ENCODE results near the gene EGLN1.

EGLN1 gene

GRCh38 chr1:231322880-231323530 lies 99.1 kb downstream of the EGLN1 start (continued):
- TF ChIP-seq YY1 (tag by site-specific recombination; IDR thresholded peaks at IDR 0.05) = no peak

- H3K27ac ChIP-seq (ENCODE audit: extremely low read depth, low read depth, low read length) = no peak overlapping the region
- H3K36me3 ChIP-seq (ENCODE audit: control insufficient read depth in 2 of 2, insufficient read depth in 1 of 2, low read length in 2 of 2) = no peaks in the 10 kb centered on the region
- ChIA-PET POLR2A (interaction anchor here (2.8 kb wide), 1 partner anchor 19 kb away, joined by 16 read pairs; the partner anchor contains the start of genes EXOC8 and SPRTN), CTCF (no interaction called here)
- no peaks in the 10 kb centered on the region for H3K4me1 ChIP-seq (ENCODE audit: control insufficient read depth, insufficient read depth, low read length)
- no peak overlapping the region for H3K4me3 ChIP-seq (ENCODE audit: low read depth, low read length)
- no peaks in the 10 kb centered on the region for H3K9me3 ChIP-seq (ENCODE audit: control insufficient read depth, insufficient read depth, low read depth, low read length)
- TF ChIP-seq ZNF639 (tag by site-specific recombination; IDR thresholded peaks at IDR 0.05) = no peak
- TF ChIP-seq ZSCAN30 (tag by site-specific recombination; IDR thresholded peaks at IDR 0.05) = no peak
- no peak for TF ChIP-seq BCL11B (tag by site-specific recombination; IDR thresholded peaks at IDR 0.05; ENCODE audit: low read depth)
- no peak for TF ChIP-seq ZNF140 (tag by site-specific recombination; IDR thresholded peaks at IDR 0.05)
- TF ChIP-seq ZNF514 (tag by site-specific recombination; IDR thresholded peaks at IDR 0.05) = no peak
Measured at GRCh38 chr1:231319080-231319479, 103.0 kb downstream of the EGLN1 start.

DNA sequence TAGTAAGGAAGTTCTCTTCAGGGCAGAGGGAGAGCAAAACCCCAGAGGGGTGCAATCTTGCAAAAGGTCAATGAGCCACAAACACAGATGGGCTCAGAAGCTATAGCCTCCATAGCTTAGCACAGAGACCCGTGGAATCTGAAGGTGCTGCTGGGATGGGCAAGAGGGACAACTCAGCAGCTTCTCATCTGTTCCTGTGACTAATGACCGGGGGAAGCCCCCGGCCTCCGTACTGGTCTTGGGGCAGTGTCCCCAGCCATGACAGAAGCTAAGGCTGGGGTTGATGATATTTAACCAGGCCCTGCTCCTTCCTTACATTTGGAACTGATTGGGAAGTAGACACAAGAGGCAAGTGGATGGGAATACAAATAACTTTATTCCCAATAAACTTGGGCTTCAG lies 103.5 kb downstream of the EGLN1 start:
- Histone ChIP-seq H3K36me3 (ENCODE audit: control insufficient read depth in 2 of 2, insufficient read depth in 1 of 2, low read length in 2 of 2) (no peaks in the 10 kb centered on the region), H3K4me1 (ENCODE audit: control insufficient read depth, insufficient read depth, low read length) (no peaks in the 10 kb centered on the region), H3K27ac (ENCODE audit: extremely low read depth, low read depth, low read length) (no peak overlapping the region), H3K9me3 (ENCODE audit: control insufficient read depth, insufficient read depth, low read depth, low read length) (no peaks in the 10 kb centered on the region), H3K4me3 (ENCODE audit: low read depth, low read length) (no peak overlapping the region)
- TF ChIP-seq ZNF202 (tag by site-specific recombination; IDR thresholded peaks at IDR 0.05; ENCODE audit: borderline replicate concordance) (no peak), MYNN (tag by site-specific recombination; IDR thresholded peaks at IDR 0.05; ENCODE audit: borderline replicate concordance) (no peak), ZNF704 (tag by site-specific recombination; IDR thresholded peaks at IDR 0.05) (no peak), EGR2 (tag by site-specific recombination; IDR thresholded peaks at IDR 0.05; ENCODE audit: low read depth) (no peak), ZNF354C (tag by site-specific recombination; IDR thresholded peaks at IDR 0.05; ENCODE audit: borderline replicate concordance, low read depth) (no peak), ZNF837 (tag by site-specific recombination; IDR thresholded peaks at IDR 0.05) (no peak), ZNF148 (tag by site-specific recombination; IDR thresholded peaks at IDR 0.05; ENCODE audit: borderline replicate concordance) (no peak)
- CTCF ChIA-PET = interaction anchor here (0.7 kb wide), 1 partner anchor 78 kb away, joined by 3 read pairs; no protein-coding TSS in a partner anchor
- POLR2A ChIA-PET = interaction anchor here (1.6 kb wide), 1 partner anchor 19 kb away, joined by 5 read pairs; the partner anchor contains the start of gene EXOC8

GRCh38 chr1:231318015-231318355 lies 104.1 kb downstream of the EGLN1 start:
- CTCF ChIA-PET = interaction anchor here (0.7 kb wide), 2 partner anchors 78 to 480 kb away, joined by 3 to 4 read pairs; no protein-coding TSS in a partner anchor

More at GRCh38 chr1:231318015-231318355, 104.1 kb downstream of the EGLN1 start:
- POLR2A ChIA-PET = interaction anchor here (1.6 kb wide), 1 partner anchor 20 kb away, joined by 5 read pairs; the partner anchor contains the start of gene EXOC8
- TF ChIP-seq ZNF530 (tag by site-specific recombination; IDR thresholded peaks at IDR 0.05; ENCODE audit: low read depth) = no peak
- TF ChIP-seq GLIS1 (tag by site-specific recombination; IDR thresholded peaks at IDR 0.05) = no peak
- no peak for TF ChIP-seq SALL2 (tag by site-specific recombination; IDR thresholded peaks at IDR 0.05; ENCODE audit: borderline replicate concordance)
- Histone ChIP-seq H3K36me3 (ENCODE audit: control insufficient read depth in 2 of 2, insufficient read depth in 1 of 2, low read length in 2 of 2) (no peaks in the 10 kb centered on the region), H3K9me3 (ENCODE audit: control insufficient read depth, insufficient read depth, low read depth, low read length) (no peaks in the 10 kb centered on the region), H3K27ac (ENCODE audit: extremely low read depth, low read depth, low read length) (no peak overlapping the region), H3K4me1 (ENCODE audit: control insufficient read depth, insufficient read depth, low read length) (no peaks in the 10 kb centered on the region), H3K4me3 (ENCODE audit: low read depth, low read length) (no peak overlapping the region)
